ENCODE data around the gene ZFAND3. TPM values are rescaled to one million over a fixed set of nuclear protein-coding genes. Genes with fewer than 3 reads are reported as not detected.

The ZFAND3 gene
- total RNA-seq, 1 donor from 2014 or later, result 131 TPM

- peaks cover 2% of the 10 kb centered on the region for H3K9me3 Mint-ChIP-seq (ENCODE audit: unreplicated experiment)
- no peak overlapping the region for H3K4me3 Mint-ChIP-seq (ENCODE audit: unreplicated experiment)
- H3K27ac Mint-ChIP-seq (ENCODE audit: unreplicated experiment), result peak overlapping the region; percentile 44
- H3K27me3 Mint-ChIP-seq (ENCODE audit: low read depth, unreplicated experiment), result no peaks in the 10 kb centered on the region
- Histone ChIP-seq H3K4me2 (ENCODE audit: low read length) (no peak overlapping the region), H3K36me3 (ENCODE audit: insufficient read depth, low read length) (no peaks in the 10 kb centered on the region), H4K20me1 (ENCODE audit: insufficient read depth, low read length) (peaks cover 87% of the 10 kb centered on the region), H3K4me1 (ENCODE audit: insufficient read depth, low read length) (no peaks in the 10 kb centered on the region), H3K9ac (ENCODE audit: low read length) (no peak overlapping the region), H3K4me3 (ENCODE audit: insufficient read depth, low read depth, low read length) (no peak overlapping the region), H3K9me3 (ENCODE audit: insufficient read depth, low read depth, low read length) (no peaks in the 10 kb centered on the region), H2AFZ (ENCODE audit: low read depth, low read length) (no peak overlapping the region), H3K79me2 (ENCODE audit: insufficient read depth, low read length) (peaks cover 99% of the 10 kb centered on the region), H3K27me3 (ENCODE audit: insufficient read depth, low read length) (no peaks in the 10 kb centered on the region), H3K27ac (ENCODE audit: low read depth, low read length) (no peak overlapping the region)
- H3K36me3 Mint-ChIP-seq (ENCODE audit: low read depth, unreplicated experiment), result peaks cover 4% of the 10 kb centered on the region
- H3K4me1 Mint-ChIP-seq (ENCODE audit: low read depth, unreplicated experiment), result peaks cover 31% of the 10 kb centered on the region
- TF ChIP-seq CTCF (IDR thresholded peaks at IDR 0.05; ENCODE audit: insufficient read depth, low read depth, low read length) (no peak), EZH2 (IDR thresholded peaks at IDR 0.05; ENCODE audit: insufficient read depth, low read length) (no peak)
- DNase-seq (ENCODE audit: low read depth) (no peak), FAIRE-seq (no peak)
Observed at GRCh38 chr6:37979392-37980221, 160.1 kb downstream of the ZFAND3 start.

GRCh38 chr6:37980222-37980595 is 160.7 kb downstream of the ZFAND3 start:
- Histone ChIP-seq H3K9ac (ENCODE audit: low read length) (no peak overlapping the region), H3K4me2 (ENCODE audit: low read length) (no peak overlapping the region), H3K9me3 (ENCODE audit: insufficient read depth, low read depth, low read length) (no peaks in the 10 kb centered on the region), H3K79me2 (ENCODE audit: insufficient read depth, low read length) (peaks cover 99% of the 10 kb centered on the region), H3K4me1 (ENCODE audit: insufficient read depth, low read length) (no peaks in the 10 kb centered on the region), H3K36me3 (ENCODE audit: insufficient read depth, low read length) (no peaks in the 10 kb centered on the region), H3K4me3 (ENCODE audit: insufficient read depth, low read depth, low read length) (no peak overlapping the region), H3K27me3 (ENCODE audit: insufficient read depth, low read length) (no peaks in the 10 kb centered on the region), H3K27ac (ENCODE audit: low read depth, low read length) (no peak overlapping the region), H2AFZ (ENCODE audit: low read depth, low read length) (no peak overlapping the region), H4K20me1 (ENCODE audit: insufficient read depth, low read length) (peaks cover 87% of the 10 kb centered on the region)
- FAIRE-seq, result no peak
- Mint-ChIP-seq H3K27me3 (ENCODE audit: low read depth, unreplicated experiment) (no peaks in the 10 kb centered on the region), H3K4me1 (ENCODE audit: low read depth, unreplicated experiment) (peaks cover 31% of the 10 kb centered on the region), H3K27ac (ENCODE audit: unreplicated experiment) (peak overlapping the region; percentile 44), H3K4me3 (ENCODE audit: unreplicated experiment) (no peak overlapping the region), H3K9me3 (ENCODE audit: unreplicated experiment) (peaks cover 2% of the 10 kb centered on the region), H3K36me3 (ENCODE audit: low read depth, unreplicated experiment) (peaks cover under 1% of the 10 kb centered on the region)
- no peak for DNase-seq (ENCODE audit: low read depth)
- no peak for TF ChIP-seq CTCF (IDR thresholded peaks at IDR 0.05; ENCODE audit: insufficient read depth, low read depth, low read length)
- TF ChIP-seq EZH2 (IDR thresholded peaks at IDR 0.05; ENCODE audit: insufficient read depth, low read length), result no peak

GRCh38 chr6:37981626-37982025 is 162.1 kb downstream of the ZFAND3 start:
- Histone ChIP-seq H3K36me3 (ENCODE audit: insufficient read depth, low read length) (no peaks in the 10 kb centered on the region), H2AFZ (ENCODE audit: low read depth, low read length) (no peak overlapping the region), H3K79me2 (ENCODE audit: insufficient read depth, low read length) (peaks cover 99% of the 10 kb centered on the region), H4K20me1 (ENCODE audit: insufficient read depth, low read length) (peaks cover 90% of the 10 kb centered on the region), H3K9ac (ENCODE audit: low read length) (no peak overlapping the region), H3K4me3 (ENCODE audit: insufficient read depth, low read depth, low read length) (no peak overlapping the region), H3K27ac (ENCODE audit: low read depth, low read length) (no peak overlapping the region), H3K27me3 (ENCODE audit: insufficient read depth, low read length) (no peaks in the 10 kb centered on the region), H3K9me3 (ENCODE audit: insufficient read depth, low read depth, low read length) (no peaks in the 10 kb centered on the region), H3K4me1 (ENCODE audit: insufficient read depth, low read length) (peaks cover 4% of the 10 kb centered on the region), H3K4me2 (ENCODE audit: low read length) (no peak overlapping the region)
- H3K4me3 Mint-ChIP-seq (ENCODE audit: unreplicated experiment), result no peak overlapping the region
- DNase-seq (ENCODE audit: low read depth), result no peak
- no peaks in the 10 kb centered on the region for H3K27me3 Mint-ChIP-seq (ENCODE audit: low read depth, unreplicated experiment)
- no peaks in the 10 kb centered on the region for H3K36me3 Mint-ChIP-seq (ENCODE audit: low read depth, unreplicated experiment)
- peaks cover 40% of the 10 kb centered on the region for H3K4me1 Mint-ChIP-seq (ENCODE audit: low read depth, unreplicated experiment)
- no peak for FAIRE-seq
- TF ChIP-seq CTCF (IDR thresholded peaks at IDR 0.05; ENCODE audit: insufficient read depth, low read depth, low read length), result no peak
- TF ChIP-seq EZH2 (IDR thresholded peaks at IDR 0.05; ENCODE audit: insufficient read depth, low read length), result no peak
- peaks cover 2% of the 10 kb centered on the region for H3K9me3 Mint-ChIP-seq (ENCODE audit: unreplicated experiment)
- peak overlapping the region; percentile 14 for H3K27ac Mint-ChIP-seq (ENCODE audit: unreplicated experiment)

All from astrocyte (in vitro differentiated cells and primary cell).